HepG2 (cell line): ENCODE data around the gene SYDE2. TPM values are rescaled to one million over a fixed set of nuclear protein-coding genes. Genes with fewer than 3 reads are reported as not detected.

Experiments used
- ATAC-seq: fragments of 200-7000 bp; cut with Tn5 transposase; 3 replicates; pipeline ENCODE4 v1.9.1; 2020; ENCODE audit warnings: mild to moderate bottlenecking, moderate library complexity
- BruUV-seq: library from RNA; stranded (reverse); fragments of 400-500 nt; replicated peaks from 2 replicates; lab custom pipeline; 2021; lab: Mats Ljungman, UMichigan
- CTCF ChIA-PET: fragments of 300-600 bp; formaldehyde crosslinking; extraction: SDS; loops from one replicate; lab custom pipeline; 2021; ENCODE audit warnings: low total read pairs, inconsistent platforms, low intra/inter-chr PET ratio; lab: Yijun Ruan, JAX
- POLR2A ChIA-PET: fragments of 350-600 bp; sonication (Branson Sonifier 250); formaldehyde crosslinking; loops from one replicate; lab custom pipeline; 2020; ENCODE audit warnings: antibody characterized with exemption, inconsistent platforms; lab: Yijun Ruan, JAX
- DNase-seq: peaks from one replicate; pipeline ENCODE4 v3.0.0-alpha.2; 2015; ENCODE audit warnings: low spot score
- FAIRE-seq: peaks from 3 replicates; lab custom pipeline; 2011; peaks lifted over from hg19 to GRCh38; lab: Jason Lieb, UNC
- H2AFZ ChIP-seq: one replicate; pipeline ENCODE4 v1.6.1; 2011; ENCODE audit warnings: low read length, inconsistent platforms
- H3K27ac ChIP-seq: fragments of 300-600 bp; 3 replicates; pipeline ENCODE4 v1.8.0; 2011; ENCODE audit warnings: mixed run types, mild to moderate bottlenecking, mixed read lengths, low read length, inconsistent platforms; ENCODE audit not compliant: insufficient read depth; ENCODE audit errors: extremely low read length
- H3K27me3 ChIP-seq, 2 experiments: fragments of 200-600 bp in 1 of 2; 2 replicates in 1 of 2; 3 replicates in 1 of 2; pipeline versions ENCODE4 v1.6.0 to v1.8.0; 2011; ENCODE audit warnings: low read length in 2 of 2, mild to moderate bottlenecking in 2 of 2, moderate library complexity in 2 of 2, inconsistent platforms in 1 of 2; ENCODE audit not compliant: insufficient read depth in 2 of 2, control insufficient read depth in 1 of 2
- H3K36me3 ChIP-seq, 2 experiments: fragments of 200-600 bp in 1 of 2; replicated peaks in 1 of 2; 2 replicates in 1 of 2; 3 replicates in 1 of 2; pipeline versions ENCODE4 v1.5.1 to v1.8.0; 2011; ENCODE audit warnings: low read length in 2 of 2, inconsistent platforms in 1 of 2; ENCODE audit not compliant: insufficient read depth in 2 of 2, control insufficient read depth in 1 of 2
- H3K4me1 ChIP-seq: 2 replicates; pipeline ENCODE4 v1.5.1; 2012; ENCODE audit warnings: low read length, inconsistent platforms; ENCODE audit not compliant: insufficient read depth
- H3K4me2 ChIP-seq: 2 replicates; pipeline ENCODE4 v1.6.0; 2011; ENCODE audit warnings: low read depth, low read length, inconsistent platforms
- H3K4me3 ChIP-seq, 3 experiments: fragments of 200-600 bp in 1 of 3; sonication (generic), shearing (Covaris generic) in 1 of 3; replicated peaks in 1 of 3; 2 replicates each; pipeline ENCODE4 v1.5.1; 2011 to 2016; ENCODE audit warnings: low read length in 3 of 3, inconsistent platforms in 2 of 3, low read depth in 2 of 3, mild to moderate bottlenecking in 2 of 3, control low read depth in 1 of 3, mixed read lengths in 1 of 3; ENCODE audit not compliant: insufficient read depth in 1 of 3
- H3K79me2 ChIP-seq: one replicate; pipeline ENCODE4 v1.6.1; 2011; ENCODE audit warnings: low read length, inconsistent platforms; ENCODE audit not compliant: insufficient read depth
- H3K9ac ChIP-seq: 2 replicates; pipeline ENCODE4 v1.6.0; 2011; ENCODE audit warnings: mild to moderate bottlenecking, low read depth, low read length, inconsistent platforms; ENCODE audit not compliant: insufficient read depth
- H3K9me3 ChIP-seq: 2 replicates; pipeline ENCODE4 v1.5.1; 2012; ENCODE audit warnings: mild to moderate bottlenecking, low read length
- H4K20me1 ChIP-seq: 2 replicates; pipeline ENCODE4 v1.6.0; 2011; ENCODE audit warnings: inconsistent platforms, mild to moderate bottlenecking, low read length, moderate library complexity; ENCODE audit not compliant: insufficient read depth
- CBX1 ChIP-seq: IDR thresholded peaks from one replicate; pipeline ENCODE4 v1.6.1; 2016; ENCODE audit warnings: antibody characterized with exemption, low read depth
- CREB3 ChIP-seq: sonication (generic); formaldehyde crosslinking; IDR thresholded peaks from 2 replicates; pipeline ENCODE4 v1.5.0; 2020; ENCODE audit warnings: missing genetic modification reagents
- FOXK2 ChIP-seq: fragments of 450-650 bp; IDR thresholded peaks from 2 replicates; pipeline ENCODE4 v1.6.1; 2016
- KAT8 ChIP-seq: IDR thresholded peaks from 2 replicates; pipeline ENCODE4 v1.6.1; 2016; ENCODE audit warnings: missing genetic modification reagents, missing compliant biosample characterization
- KDM1A ChIP-seq: IDR thresholded peaks from 2 replicates; pipeline ENCODE4 v1.6.1; 2016; ENCODE audit warnings: missing compliant biosample characterization
- NFATC3 ChIP-seq: sonication (generic); formaldehyde crosslinking; IDR thresholded peaks from 2 replicates; pipeline ENCODE4 v1.5.1; 2020; ENCODE audit warnings: mild to moderate bottlenecking, missing genetic modification reagents
- PLRG1 ChIP-seq: fragments of 450-650 bp; conservative IDR thresholded peaks from 2 replicates; pipeline ENCODE4 v1.6.1; 2016
- TIGD3 ChIP-seq: sonication (generic); formaldehyde crosslinking; IDR thresholded peaks from 2 replicates; pipeline ENCODE4 v1.5.1; 2020; ENCODE audit warnings: mild to moderate bottlenecking, missing genetic modification reagents, borderline replicate concordance
- TSC22D2 ChIP-seq: sonication (generic); formaldehyde crosslinking; IDR thresholded peaks from 2 replicates; pipeline ENCODE4 v1.5.1; 2020; ENCODE audit warnings: missing genetic modification reagents, mild to moderate bottlenecking, borderline replicate concordance
- WGBS: methylation state at CpG from one replicate; pipeline ENCODE4 v1.1.6; 2017; ENCODE audit warnings: low lambda C conversion rate; 5-methylcytosine and 5-hydroxymethylcytosine counted together
- in situ Hi-C: cut with HindIII; loops from 2 replicates; pipeline ENCODE4 v1.10.0; 2017; ENCODE audit warnings: low pct_unique_long_range_greater_than_20kb; ENCODE audit not compliant: extremely low pct_ligation_motif_present
- intact Hi-C: fragments of 100-400 bp; cut with micrococcal nuclease; formaldehyde crosslinking; loops from one replicate; pipeline ENCODE4 v1.10.0; 2022; ENCODE audit not compliant: unreplicated experiment
- polyA plus RNA-seq, 8 experiments: library from polyadenylated mRNA; depleted of rRNA in 3 of 8; stranded (reverse) in 7 of 8; unstranded in 1 of 8; fragments of >200 nt; fragmentation: Illumina TruSeq in 4 of 8; extraction: Trizol in 4 of 8; gene quantifications; 2 replicates each; pipeline versions ENCODE4 v1.2.1 to v1.2.3, GENCODE V29; 2011 to 2016; ENCODE audit warnings: low read depth in 4 of 8, missing spikeins in 1 of 8, mixed read lengths in 1 of 8; ENCODE audit not compliant: insufficient read depth in 1 of 8
- total RNA-seq, 5 experiments: library from RNA; depleted of rRNA; stranded (reverse); fragments of >200 nt; fragmentation: Illumina TruSeq; extraction: Trizol; gene quantifications; 2 replicates each; pipeline ENCODE4 v1.2.3, GENCODE V29; 2016; ENCODE audit warnings: low read depth in 1 of 5

Gene SYDE2
- total and polyA plus RNA-seq, 2 of the 13 experiments (the other 11 are each of a cell fraction or from before 2014, with no cell fraction given), result 1.8 to 5.3 TPM

GRCh38 chr1:85180869-85181268 lies 19.9 kb downstream of the SYDE2 start:
- CTCF ChIA-PET, result no interaction called here
- intact Hi-C loops, result no loop called here
- Histone ChIP-seq H3K9me3 (no peaks in the 10 kb centered on the region), H3K27me3 (no peaks in the 10 kb centered on the region), H3K4me1 (no peaks in the 10 kb centered on the region), H3K27ac (no peak overlapping the region), H2AFZ (no peak overlapping the region), H3K79me2 (peaks cover 2% of the 10 kb centered on the region), H3K4me3 (no peak overlapping the region), H3K4me2 (no peak overlapping the region), H3K36me3 (peaks cover 4 to 7% of the 10 kb centered on the region in 2 experiments; a peak in 2 of 5 replicates), H3K9ac (no peak overlapping the region)
- in situ Hi-C loops, result no loop called here
- ATAC-seq, result no peak
- POLR2A ChIA-PET, result no interaction called here
- no TSS peak for BruUV-seq
- DNase-seq, result no peak
- 98% methylated on average over 2 of the region's 2 CpGs for WGBS
- FAIRE-seq, result no peak
- TF ChIP-seq CBX1, result no peak
- TF ChIP-seq TIGD3 (CRISPR knock-in tag), result no peak
- TF ChIP-seq TSC22D2 (CRISPR knock-in tag), result no peak
- no peak for TF ChIP-seq CREB3
- TF ChIP-seq, all 625 proteins: peak for 0
- H4K20me1 ChIP-seq, result no peaks in the 10 kb centered on the region

- no peaks in the 10 kb centered on the region for H3K9me3 ChIP-seq
- no peak overlapping the region for H3K4me3 ChIP-seq
- CTCF ChIA-PET, result no interaction called here
- no peaks in the 10 kb centered on the region for H3K4me1 ChIP-seq
- H3K4me2 ChIP-seq, result no peak overlapping the region
- FAIRE-seq (no peak), ATAC-seq (no peak), DNase-seq (no peak)
- WGBS, result 91% methylated on average over 2 of the region's 2 CpGs
- no peak overlapping the region for H3K27ac ChIP-seq
- H3K27me3 ChIP-seq, result no peaks in the 10 kb centered on the region
- H3K9ac ChIP-seq, result no peak overlapping the region
- POLR2A ChIA-PET, result no interaction called here
- BruUV-seq, result no TSS peak
- no peaks in the 10 kb centered on the region for H3K79me2 ChIP-seq
- intact Hi-C loops, result no loop called here
- no peak overlapping the region for H2AFZ ChIP-seq
- peaks cover 4 to 7% of the 10 kb centered on the region in 2 experiments; a peak in 2 of 5 replicates for H3K36me3 ChIP-seq
- no peaks in the 10 kb centered on the region for H4K20me1 ChIP-seq
- no peak for TF ChIP-seq KAT8 (CRISPR knock-in tag)
- no peak for TF ChIP-seq KDM1A (CRISPR knock-in tag)
- no peak for TF ChIP-seq FOXK2
- TF ChIP-seq NFATC3 (CRISPR knock-in tag), result no peak
- no peak for TF ChIP-seq PLRG1
- in situ Hi-C loops, result no loop called here
Observed at GRCh38 chr1:85179522-85179921, 21.3 kb downstream of the SYDE2 start.
